ENCODE data around the gene KPNA3. TPM values are rescaled to one million over a fixed set of nuclear protein-coding genes. Genes with fewer than 3 reads are reported as not detected.
A peak's percentile ranks its signal among the peaks of the same experiment; 100 is the strongest.

The KPNA3 gene
- total and polyA plus RNA-seq, 11 donors, result 21.7 to 104 (median 50.2) TPM

DNA sequence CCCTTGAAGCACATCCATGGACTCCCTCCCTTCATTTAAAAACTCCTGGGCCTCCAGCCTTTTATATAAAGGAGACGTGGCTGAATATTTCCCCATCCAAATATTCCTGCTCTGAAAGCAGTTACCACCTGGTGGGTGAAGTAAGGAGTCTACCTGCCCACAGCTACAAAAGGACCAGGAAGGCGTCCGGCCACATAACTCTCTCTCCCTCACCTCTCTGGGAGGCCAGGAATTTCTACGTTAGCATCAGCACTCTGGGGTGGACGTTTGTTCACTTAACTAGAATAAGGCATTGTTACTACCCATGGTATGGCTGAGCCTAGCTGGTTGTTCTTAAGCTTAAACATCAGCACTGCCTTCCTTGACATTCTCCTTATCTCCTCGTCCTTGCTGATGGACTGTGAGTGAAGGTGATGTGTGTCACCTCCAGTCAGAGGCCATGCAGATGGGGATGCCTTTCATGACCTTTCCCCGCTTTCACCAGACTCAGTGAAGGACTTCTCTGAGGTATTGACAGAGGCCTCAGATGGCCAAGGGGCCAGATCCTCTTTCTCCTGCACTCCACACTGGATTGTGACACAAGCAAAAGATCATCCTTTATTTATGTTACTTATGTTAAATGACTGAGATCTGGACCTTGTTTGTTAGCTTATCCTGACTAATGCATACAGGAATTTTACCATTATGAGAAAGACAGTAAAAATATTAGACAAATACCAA is 22.2 kb upstream of the KPNA3 start:
- 80 to 89% (median 85%) methylated on average over 7 of the region's 7 CpGs for WGBS, 4 donors
- ATAC-seq (no peak), DNase-seq (no peak)
- H3K4me3 ChIP-seq, result no peak overlapping the region
- H3K27ac ChIP-seq, result no peak overlapping the region
- TF ChIP-seq, protein P1, sequence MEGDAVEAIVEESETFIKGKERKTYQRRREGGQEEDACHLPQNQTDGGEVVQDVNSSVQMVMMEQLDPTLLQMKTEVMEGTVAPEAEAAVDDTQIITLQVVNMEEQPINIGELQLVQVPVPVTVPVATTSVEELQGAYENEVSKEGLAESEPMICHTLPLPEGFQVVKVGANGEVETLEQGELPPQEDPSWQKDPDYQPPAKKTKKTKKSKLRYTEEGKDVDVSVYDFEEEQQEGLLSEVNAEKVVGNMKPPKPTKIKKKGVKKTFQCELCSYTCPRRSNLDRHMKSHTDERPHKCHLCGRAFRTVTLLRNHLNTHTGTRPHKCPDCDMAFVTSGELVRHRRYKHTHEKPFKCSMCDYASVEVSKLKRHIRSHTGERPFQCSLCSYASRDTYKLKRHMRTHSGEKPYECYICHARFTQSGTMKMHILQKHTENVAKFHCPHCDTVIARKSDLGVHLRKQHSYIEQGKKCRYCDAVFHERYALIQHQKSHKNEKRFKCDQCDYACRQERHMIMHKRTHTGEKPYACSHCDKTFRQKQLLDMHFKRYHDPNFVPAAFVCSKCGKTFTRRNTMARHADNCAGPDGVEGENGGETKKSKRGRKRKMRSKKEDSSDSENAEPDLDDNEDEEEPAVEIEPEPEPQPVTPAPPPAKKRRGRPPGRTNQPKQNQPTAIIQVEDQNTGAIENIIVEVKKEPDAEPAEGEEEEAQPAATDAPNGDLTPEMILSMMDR (IDR thresholded peaks at IDR 0.05), result no peak
- no peak for TF ChIP-seq POLR2A (IDR thresholded peaks at IDR 0.05)
- no peaks in the 10 kb centered on the region for H3K36me3 ChIP-seq
- no peaks in the 10 kb centered on the region for H3K27me3 ChIP-seq
- H3K4me1 ChIP-seq, result peaks cover 0 to 25% (median 3%) of the 10 kb centered on the region in 12 donors
- peaks cover 0 to 3% (median 0%) of the 10 kb centered on the region in 12 donors for H3K9me3 ChIP-seq
- intact Hi-C loops (cut with DNase I), result no loop called here

DNA sequence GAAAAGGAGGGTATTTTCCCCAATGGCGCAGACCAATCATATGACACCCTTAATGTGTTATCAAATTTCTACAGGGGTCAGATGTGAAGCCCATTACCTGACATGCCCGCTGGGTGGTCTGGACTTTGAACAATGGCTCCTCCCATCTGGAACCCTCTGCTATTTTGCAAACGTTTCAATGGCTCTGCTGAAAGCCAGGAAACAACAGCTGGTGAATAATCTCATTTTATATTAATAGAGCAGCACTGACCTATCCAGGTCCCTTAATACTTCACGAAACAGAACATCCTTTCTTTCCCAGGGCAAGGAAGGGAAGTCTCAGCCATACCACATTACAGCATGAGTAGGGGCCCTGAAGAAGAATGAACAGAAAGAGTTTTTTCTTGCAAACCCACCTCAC is 20.3 kb upstream of the KPNA3 start:
- Histone ChIP-seq H3K4me3 (no peak overlapping the region), H3K9me3 (peaks cover 0 to 4% (median 0%) of the 10 kb centered on the region in 12 donors), H3K4me1 (peaks cover 0 to 25% (median 3%) of the 10 kb centered on the region in 12 donors), H3K27ac (no peak overlapping the region), H3K36me3 (no peaks in the 10 kb centered on the region), H3K27me3 (no peaks in the 10 kb centered on the region)
- DNase-seq, result no peak
- no peak for TF ChIP-seq POLR2A (IDR thresholded peaks at IDR 0.05)
- TF ChIP-seq, protein P1 (IDR thresholded peaks at IDR 0.05), result no peak
- peak; percentile 44 to 57 (median 52) for ATAC-seq
- WGBS, 4 donors, result 44 to 52% (median 48%) methylated on average over 4 of the region's 4 CpGs
- intact Hi-C loops (cut with DNase I), result no loop called here

DNA sequence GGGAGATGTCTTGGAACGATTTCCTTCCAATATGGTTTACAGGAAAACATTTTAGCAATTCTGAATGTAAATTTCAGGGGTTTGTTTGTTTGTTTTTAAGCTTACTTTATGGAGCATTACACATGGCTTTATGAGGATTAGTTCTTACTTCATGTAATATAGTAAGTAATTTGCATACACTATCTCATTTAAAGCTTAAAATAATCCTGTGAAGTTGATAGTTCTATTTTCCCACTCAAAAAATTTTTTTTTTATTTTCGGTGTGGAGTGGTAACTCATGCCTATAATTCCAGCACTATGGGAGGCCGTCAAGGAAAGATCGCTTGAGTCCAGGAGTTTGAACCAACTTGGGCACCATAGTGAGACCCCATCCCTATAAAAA is 19.0 kb upstream of the KPNA3 start:
- WGBS, 4 donors, result 79 to 85% (median 84%) methylated on average over 4 of the region's 4 CpGs
- no peak for ATAC-seq
- intact Hi-C loops (cut with DNase I), result no loop called here
- TF ChIP-seq, protein P1 (IDR thresholded peaks at IDR 0.05), result no peak
- no peak for TF ChIP-seq POLR2A (IDR thresholded peaks at IDR 0.05)
- Histone ChIP-seq H3K4me3 (no peak overlapping the region), H3K36me3 (no peaks in the 10 kb centered on the region), H3K27ac (peak overlapping the region in 5 of 12 donors; percentile 15 to 56 (median 19)), H3K27me3 (no peaks in the 10 kb centered on the region), H3K4me1 (peaks cover 0 to 25% (median 3%) of the 10 kb centered on the region in 12 donors), H3K9me3 (peaks cover 0 to 4% (median 0%) of the 10 kb centered on the region in 12 donors)
- DNase-seq, result no peak

DNA sequence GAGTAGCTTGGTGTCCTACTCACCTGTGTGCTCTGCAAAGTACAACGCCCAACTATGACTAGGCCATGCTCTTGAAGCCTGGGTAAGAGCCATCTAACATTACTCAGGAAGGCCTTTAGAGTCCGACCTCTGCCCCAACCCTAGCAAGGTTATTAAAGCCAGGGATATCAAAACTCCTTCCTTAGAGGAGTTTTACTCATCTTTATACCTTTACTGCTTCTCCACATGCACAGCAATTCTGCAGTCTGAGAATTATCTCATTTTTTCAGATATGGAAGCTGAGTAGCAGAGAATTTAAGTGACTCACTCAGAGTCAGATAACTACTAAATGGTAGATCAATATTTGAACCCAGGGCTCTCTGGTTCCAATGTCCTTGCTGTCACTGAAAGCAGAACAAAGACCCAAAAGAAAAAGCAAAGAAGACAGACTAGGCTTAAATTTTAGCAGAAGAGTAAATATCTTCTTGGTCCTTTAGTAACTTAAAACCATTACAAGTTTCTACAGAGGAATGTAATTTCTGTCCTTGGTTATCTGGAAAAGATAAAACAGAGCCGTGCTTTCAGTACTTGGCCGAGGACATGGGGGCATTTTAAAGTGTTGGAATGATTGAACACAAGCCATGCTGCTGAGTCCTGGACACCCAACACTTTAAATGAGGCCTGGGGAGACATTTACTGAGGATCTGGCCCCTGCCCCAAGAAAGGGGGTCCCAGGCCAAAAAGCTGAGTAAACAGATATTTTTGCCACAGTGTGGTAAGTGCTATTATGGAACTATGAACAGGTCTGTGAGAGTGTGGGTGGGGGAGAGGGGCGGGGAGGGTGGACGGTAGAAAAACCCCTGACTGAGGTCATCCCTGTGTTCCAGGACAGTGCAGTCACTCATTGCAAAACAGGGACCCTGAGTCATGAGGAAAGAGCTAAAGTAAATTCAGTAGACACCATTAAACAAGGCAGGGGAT is 18.4 kb upstream of the KPNA3 start:
- DNase-seq, result peak in 1 of 5 donors; percentile 41
- peak; percentile 34 to 78 (median 62) for ATAC-seq
- no peak for TF ChIP-seq POLR2A (IDR thresholded peaks at IDR 0.05)
- TF ChIP-seq, protein P1 (IDR thresholded peaks at IDR 0.05), result no peak
- Histone ChIP-seq H3K27ac (peak overlapping the region in 8 of 12 donors; percentile 2 to 56 (median 47)), H3K4me1 (peaks cover 0 to 25% (median 3%) of the 10 kb centered on the region in 12 donors), H3K36me3 (no peaks in the 10 kb centered on the region), H3K27me3 (no peaks in the 10 kb centered on the region), H3K9me3 (peaks cover 0 to 4% (median 0%) of the 10 kb centered on the region in 12 donors), H3K4me3 (no peak overlapping the region)
- WGBS, 4 donors, result 47 to 58% (median 50%) methylated on average over 6 of the region's 6 CpGs
- intact Hi-C loops (cut with DNase I), result no loop called here
